HTERT RPE-1 (cell line): ENCODE results near the gene ADNP2.
"Not testable (repeated sequence)": the region's sequence is repeated elsewhere in the genome, so short reads cannot be mapped to it uniquely, and the experiment has no call there.

Experiments
- in situ Hi-C: fragments of 300-500 bp; cut with MboI; formaldehyde crosslinking; loops from 4 replicates; pipeline ENCODE4 v1.14.3; 2020; ENCODE audit warnings: low sequenced_read_pairs

Gene ADNP2

GRCh38 chr18:80145196-80145804 lies 36.2 kb downstream of the ADNP2 start:
- in situ Hi-C loops: no loop called here

GRCh38 chr18:80147037-80147417 lies 38.0 kb downstream of the ADNP2 start:
- in situ Hi-C loops: no loop called here

- in situ Hi-C loops: no loop called here
These were observed 38.6 kb downstream of the ADNP2 start for GRCh38 chr18:80147418-80148325.

- in situ Hi-C loops: no loop called here
These were observed 39.5 kb downstream of the ADNP2 start for GRCh38 chr18:80148326-80149199.

- in situ Hi-C loops: no loop called here
These were observed 40.6 kb downstream of the ADNP2 start for GRCh38 chr18:80149667-80150066.

- in situ Hi-C loops: no loop called here
These were observed 45.2 kb downstream of the ADNP2 start for GRCh38 chr18:80154293-80154692.

- in situ Hi-C loops: no loop called here
These were observed 48.8 kb downstream of the ADNP2 start for GRCh38 chr18:80157708-80158343.

GRCh38 chr18:80158365-80158764 lies 49.3 kb downstream of the ADNP2 start:
- in situ Hi-C loops: no loop called here

GRCh38 chr18:80159713-80160636 lies 50.9 kb downstream of the ADNP2 start:
- in situ Hi-C loops: no loop called here

- in situ Hi-C loops: no loop called here
These were observed 52.8 kb downstream of the ADNP2 start for GRCh38 chr18:80161781-80162417.

- in situ Hi-C loops: no loop called here
These were observed 54.1 kb downstream of the ADNP2 start for GRCh38 chr18:80163183-80163582.

- in situ Hi-C loops: not testable (repeated sequence)
These were observed 55.8 kb downstream of the ADNP2 start for GRCh38 chr18:80164727-80165355.

- in situ Hi-C loops: no loop called here
These were observed 57.2 kb downstream of the ADNP2 start for GRCh38 chr18:80166240-80166639.

GRCh38 chr18:80166725-80167124 lies 57.7 kb downstream of the ADNP2 start:
- in situ Hi-C loops: no loop called here

- in situ Hi-C loops: no loop called here
These were observed 58.3 kb downstream of the ADNP2 start for GRCh38 chr18:80167331-80167730.

GRCh38 chr18:80167931-80168330 lies 58.9 kb downstream of the ADNP2 start:
- in situ Hi-C loops: no loop called here

GRCh38 chr18:80168346-80168745 lies 59.3 kb downstream of the ADNP2 start:
- in situ Hi-C loops: no loop called here

GRCh38 chr18:80168982-80169381 lies 59.9 kb downstream of the ADNP2 start:
- in situ Hi-C loops: no loop called here

GRCh38 chr18:80169607-80170006 lies 60.5 kb downstream of the ADNP2 start:
- in situ Hi-C loops: no loop called here
